GM15510 (cell line): Measurements from ENCODE around the gene SPATA31A7.
"Not testable (repeated sequence)": the region's sequence is repeated elsewhere in the genome, so short reads cannot be mapped to it uniquely, and the experiment has no call there.

Experiments used
- POLR2A ChIP-seq: IDR thresholded peaks from 3 replicates; pipeline ENCODE4 v1.6.1; 2011; ENCODE audit warnings: borderline replicate concordance; ENCODE audit not compliant: insufficient read length; ENCODE audit errors: extremely low read depth

Gene SPATA31A7

DNA sequence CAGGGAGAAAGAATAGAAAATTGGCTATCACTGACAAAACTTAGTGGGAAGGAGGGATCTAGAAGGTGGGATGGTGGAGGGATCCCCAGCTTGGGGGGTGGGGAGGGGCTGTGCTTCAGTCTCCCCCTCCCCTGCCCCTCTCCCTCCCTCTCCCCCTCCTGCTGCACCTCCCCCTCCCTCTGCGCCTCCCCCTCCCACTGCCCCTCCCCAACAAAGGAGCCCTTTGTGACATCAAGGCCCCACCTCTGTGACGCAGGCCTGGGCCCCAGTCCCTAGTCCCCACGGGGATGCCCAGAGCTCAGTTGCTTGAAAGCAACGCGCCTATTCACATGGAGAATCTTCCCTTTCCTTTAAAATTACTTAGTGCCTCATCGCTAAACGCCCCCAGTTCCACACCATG, at the start of gene SPATA31A7:
Gene SPATA31A7, plus strand, starts transcription at position 301 of the 400 bp plus-strand sequence. Its CDS starts 29 bp downstream, at position 330.
- not testable (repeated sequence) for TF ChIP-seq POLR2A
